ENCODE results near the gene PCDH20.

- TF ChIP-seq CTCF (IDR thresholded peaks at IDR 0.05) (no peak), EP300 (IDR thresholded peaks at IDR 0.05) (no peak), POLR2A (IDR thresholded peaks at IDR 0.05) (no peak)
Observed at GRCh38 chr13:61453121-61453520, 37.5 kb upstream of the PCDH20 start.

Data from tibial nerve (tissue), 4 donors.